Activated CD4-positive, alpha-beta memory T cell treated with anti-CD3 and anti-CD28 coated beads, Interleukin-2, amount 10 ng/mL, durations not matched to agents 7 days and 5 days (primary cell): ENCODE results near the gene RGS7. TPM values are rescaled to one million over a fixed set of nuclear protein-coding genes. Genes with fewer than 3 reads are reported as not detected.
A peak's percentile ranks its signal among the peaks of the same experiment; 100 is the strongest.
"Not testable (repeated sequence)": the region's sequence is repeated elsewhere in the genome, so short reads cannot be mapped to it uniquely, and the experiment has no call there.

Experiments
- CTCF ChIA-PET: fragments of 350-600 bp; sonication (Branson Sonifier 250); formaldehyde crosslinking; loops from one replicate; lab custom pipeline; 2021; ENCODE audit warnings: antibody characterized with exemption, inconsistent platforms; lab: Charles Lee
- POLR2A ChIA-PET: fragments of 350-600 bp; sonication (Branson Sonifier 250); formaldehyde crosslinking; loops from one replicate; lab custom pipeline; 2021; ENCODE audit warnings: antibody characterized with exemption; lab: Charles Lee
- DNase-seq: peaks from one replicate; pipeline ENCODE4 v3.0.0-alpha.2; 2020
- H3K27ac Mint-ChIP-seq: one replicate; pipeline ENCODE4 v1.8.0; 2021; ENCODE audit warnings: mild to moderate bottlenecking, mixed read lengths
- H3K27me3 Mint-ChIP-seq: one replicate; pipeline ENCODE4 v1.8.0; 2021; ENCODE audit warnings: mixed read lengths
- H3K36me3 Mint-ChIP-seq: one replicate; pipeline ENCODE4 v1.8.0; 2021; ENCODE audit warnings: low read depth, mixed read lengths
- H3K4me1 Mint-ChIP-seq: one replicate; pipeline ENCODE4 v1.8.0; 2021; ENCODE audit warnings: mixed read lengths
- H3K4me3 Mint-ChIP-seq: one replicate; pipeline ENCODE4 v1.8.0; 2021; ENCODE audit warnings: mild to moderate bottlenecking, mixed read lengths
- H3K9me3 Mint-ChIP-seq: one replicate; pipeline ENCODE4 v1.8.0; 2021; ENCODE audit warnings: mixed read lengths
- total RNA-seq, 2 experiments: library from RNA; stranded (reverse); gene quantifications; one replicate each; pipeline ENCODE4 v1.2.3, GENCODE V29; 2021

RGS7 gene
- total RNA-seq, 2 experiments from 2014 or later, result not detected

- Mint-ChIP-seq H3K27ac (no peak overlapping the region), H3K4me1 (no peaks in the 10 kb centered on the region), H3K9me3 (peaks cover 7% of the 10 kb centered on the region), H3K36me3 (no peaks in the 10 kb centered on the region), H3K27me3 (no peaks in the 10 kb centered on the region), H3K4me3 (no peak overlapping the region)
- POLR2A ChIA-PET, result no interaction called here
- CTCF ChIA-PET, result no interaction called here
- DNase-seq, result peak; percentile 22
Observed at GRCh38 chr1:241323514-241324195, 33.4 kb downstream of the RGS7 start.

- no peak overlapping the region for H3K27ac Mint-ChIP-seq
- no peaks in the 10 kb centered on the region for H3K36me3 Mint-ChIP-seq
- no peak overlapping the region for H3K4me3 Mint-ChIP-seq
- no peaks in the 10 kb centered on the region for H3K27me3 Mint-ChIP-seq
- H3K9me3 Mint-ChIP-seq, result peaks cover 5% of the 10 kb centered on the region
- ChIA-PET CTCF (no interaction called here), POLR2A (no interaction called here)
- H3K4me1 Mint-ChIP-seq, result no peaks in the 10 kb centered on the region
- no peak for DNase-seq
Observed at GRCh38 chr1:241317676-241318075, 39.3 kb downstream of the RGS7 start.

DNA sequence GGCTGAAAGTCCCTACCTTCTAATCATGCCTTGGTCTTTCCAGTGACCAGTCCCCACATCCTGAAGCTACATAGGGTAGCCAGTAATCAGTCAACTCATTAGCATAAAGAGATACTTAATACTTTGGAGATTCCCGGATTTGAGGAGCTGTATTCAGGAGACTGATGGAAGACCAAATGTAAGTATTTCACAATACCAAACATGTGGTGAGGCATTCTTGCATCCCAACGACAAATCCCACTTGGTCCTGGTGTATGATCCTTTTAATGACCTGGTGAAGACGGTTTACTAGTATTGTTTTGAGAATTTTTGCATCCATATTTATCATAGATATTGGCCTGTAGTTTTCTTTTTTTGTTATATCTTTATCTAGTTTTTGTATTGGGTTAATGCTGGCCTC lies 40.6 kb downstream of the RGS7 start:
- peaks cover 2% of the 10 kb centered on the region for H3K9me3 Mint-ChIP-seq
- H3K27ac Mint-ChIP-seq, result no peak overlapping the region
- no peaks in the 10 kb centered on the region for H3K4me1 Mint-ChIP-seq
- ChIA-PET CTCF (no interaction called here), POLR2A (no interaction called here)
- no peak overlapping the region for H3K4me3 Mint-ChIP-seq
- DNase-seq, result no peak
- H3K27me3 Mint-ChIP-seq, result no peaks in the 10 kb centered on the region
- no peaks in the 10 kb centered on the region for H3K36me3 Mint-ChIP-seq

- Mint-ChIP-seq H3K4me3 (no peak overlapping the region), H3K36me3 (no peaks in the 10 kb centered on the region), H3K27me3 (no peaks in the 10 kb centered on the region), H3K4me1 (no peaks in the 10 kb centered on the region), H3K9me3 (peaks cover 5% of the 10 kb centered on the region), H3K27ac (no peak overlapping the region)
- DNase-seq, result no peak
- ChIA-PET POLR2A (no interaction called here), CTCF (no interaction called here)
Observed at GRCh38 chr1:241311056-241311746, 45.8 kb downstream of the RGS7 start.

DNA sequence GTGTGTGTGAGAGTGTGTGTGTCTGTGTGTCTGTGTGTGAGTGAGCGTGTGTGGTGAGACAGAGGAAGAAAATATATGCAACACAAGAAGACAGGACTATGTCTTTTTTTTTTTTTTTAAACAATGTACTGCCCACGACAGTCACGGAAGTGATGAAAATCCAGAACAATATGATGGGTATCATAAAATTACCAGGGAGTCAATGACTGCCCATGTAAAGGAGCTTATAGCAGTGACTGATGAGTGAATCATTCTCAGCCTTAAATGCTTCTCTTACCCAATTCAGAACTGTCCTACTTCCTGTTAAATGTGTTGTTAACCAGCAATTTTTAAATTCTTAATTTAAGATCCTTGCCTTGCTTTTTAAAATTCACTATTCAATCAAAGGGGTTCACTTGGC lies 46.6 kb downstream of the RGS7 start:
- no peak for DNase-seq
- Mint-ChIP-seq H3K36me3 (no peaks in the 10 kb centered on the region), H3K4me3 (no peak overlapping the region), H3K27ac (no peak overlapping the region), H3K27me3 (no peaks in the 10 kb centered on the region), H3K9me3 (peaks cover 5% of the 10 kb centered on the region), H3K4me1 (no peaks in the 10 kb centered on the region)
- ChIA-PET CTCF (no interaction called here), POLR2A (no interaction called here)

GRCh38 chr1:241309651-241310050 lies 47.4 kb downstream of the RGS7 start:
- ChIA-PET CTCF (no interaction called here), POLR2A (no interaction called here)
- DNase-seq, result no peak
- Mint-ChIP-seq H3K4me1 (no peaks in the 10 kb centered on the region), H3K27ac (no peak overlapping the region), H3K4me3 (no peak overlapping the region), H3K36me3 (no peaks in the 10 kb centered on the region), H3K27me3 (no peaks in the 10 kb centered on the region), H3K9me3 (peaks cover 9% of the 10 kb centered on the region)

DNA sequence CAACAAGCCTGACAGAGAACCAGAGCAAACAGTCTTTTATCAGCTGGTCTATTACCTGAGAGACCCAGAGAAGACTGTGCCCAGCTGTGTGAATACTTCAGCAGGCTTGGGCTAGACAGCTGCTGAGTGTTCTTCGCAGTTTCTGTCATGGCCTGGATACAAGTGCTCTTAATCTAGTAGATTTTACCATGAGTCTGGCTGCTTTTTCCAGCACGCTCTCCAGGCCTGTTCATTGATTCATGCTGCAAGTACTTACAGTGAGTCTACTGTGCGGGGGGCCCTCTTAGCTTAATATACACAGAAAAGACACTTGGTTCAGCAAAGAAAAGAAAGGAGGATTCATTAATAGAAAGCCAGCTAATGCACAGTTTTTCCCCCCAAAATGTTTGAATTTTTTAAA lies 48.5 kb downstream of the RGS7 start:
- ChIA-PET CTCF (no interaction called here), POLR2A (no interaction called here)
- Mint-ChIP-seq H3K4me3 (no peak overlapping the region), H3K9me3 (peaks cover 17% of the 10 kb centered on the region), H3K27me3 (no peaks in the 10 kb centered on the region), H3K4me1 (no peaks in the 10 kb centered on the region), H3K36me3 (no peaks in the 10 kb centered on the region), H3K27ac (no peak overlapping the region)
- DNase-seq, result no peak

DNA sequence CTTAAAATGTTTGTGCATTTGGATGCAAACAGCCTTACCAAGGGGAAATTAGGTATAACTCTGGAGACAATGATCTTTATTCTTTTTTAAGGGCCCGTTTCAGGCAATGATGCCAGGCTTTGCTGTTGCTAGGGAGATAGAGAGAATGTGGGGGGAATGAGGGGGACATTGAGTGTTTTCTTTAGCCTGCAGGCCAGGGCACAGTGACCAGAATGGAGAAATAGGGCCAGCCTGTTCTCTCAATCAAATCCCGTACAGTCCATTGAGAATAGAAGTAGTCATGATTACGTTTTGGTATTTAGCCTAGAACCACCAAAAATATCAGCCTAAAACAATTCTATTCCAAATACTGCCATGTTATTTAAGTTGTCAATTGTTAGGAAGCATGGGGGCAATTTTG lies 49.0 kb downstream of the RGS7 start:
- POLR2A ChIA-PET, result no interaction called here
- H3K27me3 Mint-ChIP-seq, result no peaks in the 10 kb centered on the region
- no peaks in the 10 kb centered on the region for H3K4me1 Mint-ChIP-seq

DNA sequence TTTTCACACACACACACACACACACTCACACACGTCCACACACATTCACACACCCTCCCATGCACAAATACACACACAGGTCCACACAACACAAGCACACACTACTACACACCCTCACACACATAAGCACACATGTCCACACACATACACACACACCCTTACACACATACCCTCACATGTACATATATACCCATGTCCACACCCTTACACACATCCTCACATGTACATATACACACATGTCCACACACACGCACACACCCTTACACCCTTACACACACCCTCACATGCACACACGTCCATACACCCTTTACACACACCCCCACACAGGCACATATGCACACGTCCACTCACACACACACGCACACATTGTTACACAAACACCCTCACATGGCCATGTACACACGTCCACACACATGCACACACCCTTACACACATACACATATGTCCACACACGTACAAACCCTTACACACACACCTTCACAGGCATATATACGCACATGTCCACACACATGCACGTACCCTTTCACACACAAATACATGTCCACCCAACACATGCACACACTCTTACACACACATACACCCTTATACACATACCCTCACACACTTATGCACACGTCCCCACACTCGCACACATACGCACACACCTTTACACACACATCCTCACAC lies 50.7 kb downstream of the RGS7 start:
- H3K27me3 Mint-ChIP-seq, result no peaks in the 10 kb centered on the region
- peaks cover 23% of the 10 kb centered on the region for H3K9me3 Mint-ChIP-seq
- CTCF ChIA-PET, result no interaction called here
- no peaks in the 10 kb centered on the region for H3K4me1 Mint-ChIP-seq
- H3K4me3 Mint-ChIP-seq, result no peak overlapping the region
- no peak overlapping the region for H3K27ac Mint-ChIP-seq
- POLR2A ChIA-PET, result no interaction called here
- no peak for DNase-seq
- no peaks in the 10 kb centered on the region for H3K36me3 Mint-ChIP-seq

More for the DNA sequence above, 49.0 kb downstream of the RGS7 start:
- Mint-ChIP-seq H3K36me3 (no peaks in the 10 kb centered on the region), H3K27ac (no peak overlapping the region), H3K9me3 (peaks cover 20% of the 10 kb centered on the region), H3K4me3 (no peak overlapping the region)
- DNase-seq, result no peak
- CTCF ChIA-PET, result no interaction called here

GRCh38 chr1:241302024-241302423 lies 55.0 kb downstream of the RGS7 start:
- H3K9me3 Mint-ChIP-seq, result peaks cover 18% of the 10 kb centered on the region
- H3K4me3 Mint-ChIP-seq, POLR2A ChIA-PET, H3K36me3 Mint-ChIP-seq, H3K27ac Mint-ChIP-seq, H3K4me1 Mint-ChIP-seq, DNase-seq, H3K27me3 Mint-ChIP-seq, CTCF ChIA-PET: not testable (repeated sequence)

- ChIA-PET CTCF (no interaction called here), POLR2A (no interaction called here)
- no peak for DNase-seq
- H3K36me3 Mint-ChIP-seq, result no peaks in the 10 kb centered on the region
- H3K4me3 Mint-ChIP-seq, result no peak overlapping the region
- no peak overlapping the region for H3K27ac Mint-ChIP-seq
- no peaks in the 10 kb centered on the region for H3K27me3 Mint-ChIP-seq
- H3K4me1 Mint-ChIP-seq, result no peaks in the 10 kb centered on the region
- peaks cover 13% of the 10 kb centered on the region for H3K9me3 Mint-ChIP-seq
Observed at GRCh38 chr1:241299347-241299746, 57.7 kb downstream of the RGS7 start.

- H3K27me3 Mint-ChIP-seq, result no peaks in the 10 kb centered on the region
- no peaks in the 10 kb centered on the region for H3K36me3 Mint-ChIP-seq
- DNase-seq, result no peak
- H3K4me1 Mint-ChIP-seq, result no peaks in the 10 kb centered on the region
- POLR2A ChIA-PET, result no interaction called here
- H3K4me3 Mint-ChIP-seq, result no peak overlapping the region
- CTCF ChIA-PET, result no interaction called here
- H3K9me3 Mint-ChIP-seq, result peaks cover 12% of the 10 kb centered on the region
- H3K27ac Mint-ChIP-seq, result no peak overlapping the region
Observed at GRCh38 chr1:241292973-241293372, 64.0 kb downstream of the RGS7 start.

- CTCF ChIA-PET, H3K4me3 Mint-ChIP-seq, H3K27me3 Mint-ChIP-seq, H3K27ac Mint-ChIP-seq, POLR2A ChIA-PET, H3K36me3 Mint-ChIP-seq, H3K4me1 Mint-ChIP-seq, DNase-seq: not testable (repeated sequence)
- H3K9me3 Mint-ChIP-seq, result peaks cover 19% of the 10 kb centered on the region
Observed at GRCh38 chr1:241291548-241291947, 65.5 kb downstream of the RGS7 start.
